PC-3 (cell line): ENCODE measurements around the gene LDOC1. TPM values are rescaled to one million over a fixed set of nuclear protein-coding genes. Genes with fewer than 3 reads are reported as not detected.
"Not testable (repeated sequence)": the region's sequence is repeated elsewhere in the genome, so short reads cannot be mapped to it uniquely, and the experiment has no call there.

Source experiments
- ATAC-seq: fragments of 200-7000 bp; cut with Tn5 transposase; 2 replicates; pipeline ENCODE4 v1.9.1; 2020; ENCODE audit warnings: mild to moderate bottlenecking, moderate library complexity
- BruUV-seq: library from RNA; stranded (reverse); fragments of 400-500 nt; replicated peaks from 2 replicates; lab custom pipeline; 2021; lab: Mats Ljungman, UMichigan
- CTCF ChIA-PET: fragments of 300-600 bp; sonication (Branson Sonifier 250); formaldehyde crosslinking; loops from one replicate; lab custom pipeline; 2022; ENCODE audit warnings: antibody characterized with exemption; lab: Charles Lee
- POLR2A ChIA-PET: fragments of 300-600 bp; sonication (Branson Sonifier 250); formaldehyde crosslinking; loops from one replicate; lab custom pipeline; 2022; ENCODE audit warnings: antibody characterized with exemption; ENCODE audit not compliant: unreplicated experiment; lab: Charles Lee
- DNase-seq: peaks from one replicate; pipeline ENCODE4 v3.0.0-alpha.2; 2015
- H2AFZ ChIP-seq: fragments of 300-600 bp; sonication (generic); 2 replicates; pipeline ENCODE4 v1.6.0; 2016; ENCODE audit warnings: antibody characterized with exemption, low read length
- H3F3A ChIP-seq: fragments of 300-600 bp; sonication (generic); one replicate; pipeline ENCODE4 v1.6.0; 2017; ENCODE audit warnings: antibody characterized with exemption, low read length, control low read depth, mild to moderate bottlenecking; ENCODE audit not compliant: unreplicated experiment
- H3K27ac ChIP-seq: fragments of 300-600 bp; sonication (generic); 2 replicates; pipeline ENCODE4 v1.5.1; 2016; ENCODE audit warnings: mild to moderate bottlenecking, low read length
- H3K27me3 ChIP-seq: fragments of 300-600 bp; sonication (generic); 2 replicates; pipeline ENCODE4 v1.6.1; 2016; ENCODE audit warnings: low read length, mixed read lengths
- H3K36me3 ChIP-seq: fragments of 300-600 bp; sonication (generic); 2 replicates; pipeline ENCODE4 v1.6.1; 2016; ENCODE audit warnings: low read depth, mixed run types, low read length, mixed read lengths
- H3K4me1 ChIP-seq: fragments of 300-600 bp; sonication (generic); 2 replicates; pipeline ENCODE4 v1.5.1; 2016; ENCODE audit warnings: low read length; ENCODE audit not compliant: insufficient read depth
- H3K4me2 ChIP-seq: fragments of 300-600 bp; sonication (generic); 2 replicates; pipeline ENCODE4 v1.6.0; 2016; ENCODE audit warnings: low read length
- H3K4me3 ChIP-seq: fragments of 300-600 bp; sonication (generic); 2 replicates; pipeline ENCODE4 v1.5.1; 2016; ENCODE audit warnings: mild to moderate bottlenecking, low read length, mixed read lengths
- H3K79me2 ChIP-seq: fragments of 300-600 bp; sonication (generic); 2 replicates; pipeline ENCODE4 v1.6.1; 2017; ENCODE audit warnings: low read length, mixed read lengths
- H3K9ac ChIP-seq: fragments of 300-600 bp; sonication (generic); 2 replicates; pipeline ENCODE4 v1.6.0; 2016; ENCODE audit warnings: mild to moderate bottlenecking, low read length
- H3K9me2 ChIP-seq: fragments of 300-600 bp; sonication (generic); replicated peaks from 2 replicates; pipeline ENCODE4 v1.6.1; 2016; ENCODE audit warnings: mixed run types, low read length, mixed read lengths
- H3K9me3 ChIP-seq: fragments of 300-600 bp; sonication (generic); 2 replicates; pipeline ENCODE4 v1.6.1; 2016; ENCODE audit warnings: low read length, mixed read lengths
- H4K20me1 ChIP-seq: fragments of 300-600 bp; sonication (generic); 2 replicates; pipeline ENCODE4 v1.6.1; 2016; ENCODE audit warnings: low read length, mixed read lengths
- EZH2 ChIP-seq: fragments of 300-600 bp; sonication (generic); IDR thresholded peaks from one replicate; pipeline ENCODE4 v1.6.1; 2017; ENCODE audit warnings: antibody characterized with exemption, mild to moderate bottlenecking, low read length; ENCODE audit not compliant: unreplicated experiment
- EZH2phosphoT487 ChIP-seq: fragments of 300-600 bp; sonication (generic); IDR thresholded peaks from 2 replicates; pipeline ENCODE4 v1.6.1; 2018; ENCODE audit warnings: mild to moderate bottlenecking, antibody characterized with exemption, low read length, borderline replicate concordance
- intact Hi-C: fragments of 100-400 bp; cut with micrococcal nuclease; formaldehyde crosslinking; loops from 2 replicates; pipeline ENCODE4 v1.9.0; 2023
- total RNA-seq: library from RNA; depleted of rRNA; stranded (reverse); fragments of >200 nt; gene quantifications from 2 replicates; pipeline ENCODE4 v1.2.3, GENCODE V29; 2014
- TF ChIP-seq, protein P1 (sequence below): fragments of 300-600 bp; sonication (generic); conservative IDR thresholded peaks from 2 replicates; pipeline ENCODE4 v1.5.1; 2017; ENCODE audit warnings: antibody characterized with exemption, low read depth, mild to moderate bottlenecking, low read length

Gene LDOC1
- total RNA-seq, 1 experiment from 2014 or later: 40.6 TPM

DNA sequence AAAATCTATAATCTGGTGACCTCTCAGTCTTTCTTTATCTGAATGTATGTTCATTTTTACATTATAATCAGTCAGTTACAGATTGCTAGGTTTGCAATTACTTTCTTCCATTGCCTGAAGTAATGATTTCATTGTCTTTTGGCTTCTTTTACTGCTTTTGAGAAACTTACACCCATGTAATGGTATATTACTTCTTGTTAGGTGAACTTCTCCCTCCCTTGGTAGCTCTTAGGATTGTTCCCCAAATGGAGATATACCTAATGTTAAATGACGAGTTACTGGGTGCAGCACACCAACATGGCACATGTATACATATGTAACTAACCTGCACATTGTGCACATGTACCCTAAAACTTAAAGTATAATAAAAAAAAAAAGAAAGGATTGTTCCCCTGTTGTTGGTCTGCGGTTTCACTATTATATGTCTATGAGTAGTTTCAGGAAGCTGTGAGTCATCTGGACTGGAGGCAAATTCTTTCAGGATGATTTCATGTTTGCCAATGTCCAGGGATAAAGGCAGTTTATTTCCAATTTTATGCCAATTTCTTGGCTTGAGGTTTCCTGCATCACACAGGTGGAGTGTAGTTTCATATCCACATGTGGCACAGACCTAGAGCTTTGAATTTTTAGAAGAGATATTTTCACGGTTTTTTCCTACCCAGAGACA lies 43.5 kb upstream of the LDOC1 start:
- H3K27me3 ChIP-seq: no peaks in the 10 kb centered on the region
- no peaks in the 10 kb centered on the region for H3F3A ChIP-seq
- DNase-seq (peak; percentile 92), ATAC-seq (peak; percentile 72)
- H3K4me3 ChIP-seq: no peak overlapping the region; the same call in 1 of the 2 replicates
- H3K9me3 ChIP-seq: no peaks in the 10 kb centered on the region
- peak overlapping the region; percentile 66 for H3K4me2 ChIP-seq
- no peak overlapping the region for H2AFZ ChIP-seq
- CTCF ChIA-PET: interaction anchor here (0.6 kb wide), 1 partner anchor 455 kb away, joined by 3 read pairs; no protein-coding TSS in a partner anchor
- no peaks in the 10 kb centered on the region for H3K9me2 ChIP-seq
- TF ChIP-seq, protein P1, sequence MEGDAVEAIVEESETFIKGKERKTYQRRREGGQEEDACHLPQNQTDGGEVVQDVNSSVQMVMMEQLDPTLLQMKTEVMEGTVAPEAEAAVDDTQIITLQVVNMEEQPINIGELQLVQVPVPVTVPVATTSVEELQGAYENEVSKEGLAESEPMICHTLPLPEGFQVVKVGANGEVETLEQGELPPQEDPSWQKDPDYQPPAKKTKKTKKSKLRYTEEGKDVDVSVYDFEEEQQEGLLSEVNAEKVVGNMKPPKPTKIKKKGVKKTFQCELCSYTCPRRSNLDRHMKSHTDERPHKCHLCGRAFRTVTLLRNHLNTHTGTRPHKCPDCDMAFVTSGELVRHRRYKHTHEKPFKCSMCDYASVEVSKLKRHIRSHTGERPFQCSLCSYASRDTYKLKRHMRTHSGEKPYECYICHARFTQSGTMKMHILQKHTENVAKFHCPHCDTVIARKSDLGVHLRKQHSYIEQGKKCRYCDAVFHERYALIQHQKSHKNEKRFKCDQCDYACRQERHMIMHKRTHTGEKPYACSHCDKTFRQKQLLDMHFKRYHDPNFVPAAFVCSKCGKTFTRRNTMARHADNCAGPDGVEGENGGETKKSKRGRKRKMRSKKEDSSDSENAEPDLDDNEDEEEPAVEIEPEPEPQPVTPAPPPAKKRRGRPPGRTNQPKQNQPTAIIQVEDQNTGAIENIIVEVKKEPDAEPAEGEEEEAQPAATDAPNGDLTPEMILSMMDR: no peak
- no peak for TF ChIP-seq EZH2phosphoT487
- no peak for TF ChIP-seq EZH2
- no TSS peak for BruUV-seq
- intact Hi-C loops: loop anchor here (2.0 to 5.0 kb wide), 3 partner anchors 44 to 422 kb away; partner anchors contain the start of gene LDOC1
- H3K79me2 ChIP-seq: no peaks in the 10 kb centered on the region
- peak overlapping the region; percentile 93 for H3K27ac ChIP-seq
- peak overlapping the region; percentile 57 for H3K9ac ChIP-seq
- peaks cover 34% of the 10 kb centered on the region for H3K4me1 ChIP-seq
- H4K20me1 ChIP-seq: no peaks in the 10 kb centered on the region
- POLR2A ChIA-PET: interaction anchor here (0.6 kb wide), 1 partner anchor 44 kb away, joined by 4 read pairs; no protein-coding TSS in a partner anchor
- no peaks in the 10 kb centered on the region for H3K36me3 ChIP-seq

- H3K9me3 ChIP-seq: no peaks in the 10 kb centered on the region
- no TSS peak for BruUV-seq
- peaks cover 8% of the 10 kb centered on the region for H3K4me1 ChIP-seq
- H3K9ac ChIP-seq: no peak overlapping the region
- H3K4me3 ChIP-seq: no peak overlapping the region
- H3F3A ChIP-seq: no peaks in the 10 kb centered on the region
- no peaks in the 10 kb centered on the region for H3K79me2 ChIP-seq
- ATAC-seq (no peak), DNase-seq (no peak)
- TF ChIP-seq EZH2: no peak
- TF ChIP-seq, protein P1: no peak
- no peak for TF ChIP-seq EZH2phosphoT487
- H3K27me3 ChIP-seq: no peaks in the 10 kb centered on the region
- intact Hi-C loops: no loop called here
- no peaks in the 10 kb centered on the region for H4K20me1 ChIP-seq
- no peaks in the 10 kb centered on the region for H3K36me3 ChIP-seq
- no peaks in the 10 kb centered on the region for H3K9me2 ChIP-seq
- no peak overlapping the region for H2AFZ ChIP-seq
- ChIA-PET CTCF (no interaction called here), POLR2A (no interaction called here)
- no peak overlapping the region for H3K27ac ChIP-seq
- no peak overlapping the region for H3K4me2 ChIP-seq
Observed at GRCh38 chrX:141214196-141214595, 37.3 kb upstream of the LDOC1 start.

GRCh38 chrX:141201962-141202361 lies 25.0 kb upstream of the LDOC1 start:
- H3K9ac ChIP-seq: no peak overlapping the region
- no peaks in the 10 kb centered on the region for H3K4me1 ChIP-seq
- H3K27ac ChIP-seq: no peak overlapping the region
- CTCF ChIA-PET: no interaction called here
- no peaks in the 10 kb centered on the region for H3K36me3 ChIP-seq
- no peaks in the 10 kb centered on the region for H3K9me2 ChIP-seq
- no peak overlapping the region for H3K4me2 ChIP-seq
- ATAC-seq (no peak), DNase-seq (no peak)
- TF ChIP-seq EZH2phosphoT487 (no peak), EZH2 (no peak)
- TF ChIP-seq, protein P1: no peak
- BruUV-seq: no TSS peak
- no peaks in the 10 kb centered on the region for H4K20me1 ChIP-seq
- H3K9me3 ChIP-seq: no peaks in the 10 kb centered on the region
- H3F3A ChIP-seq: no peaks in the 10 kb centered on the region
- no peaks in the 10 kb centered on the region for H3K27me3 ChIP-seq
- no peak overlapping the region for H3K4me3 ChIP-seq
- H2AFZ ChIP-seq: no peak overlapping the region
- H3K79me2 ChIP-seq: no peaks in the 10 kb centered on the region
- POLR2A ChIA-PET: no interaction called here
- intact Hi-C loops: no loop called here

DNA sequence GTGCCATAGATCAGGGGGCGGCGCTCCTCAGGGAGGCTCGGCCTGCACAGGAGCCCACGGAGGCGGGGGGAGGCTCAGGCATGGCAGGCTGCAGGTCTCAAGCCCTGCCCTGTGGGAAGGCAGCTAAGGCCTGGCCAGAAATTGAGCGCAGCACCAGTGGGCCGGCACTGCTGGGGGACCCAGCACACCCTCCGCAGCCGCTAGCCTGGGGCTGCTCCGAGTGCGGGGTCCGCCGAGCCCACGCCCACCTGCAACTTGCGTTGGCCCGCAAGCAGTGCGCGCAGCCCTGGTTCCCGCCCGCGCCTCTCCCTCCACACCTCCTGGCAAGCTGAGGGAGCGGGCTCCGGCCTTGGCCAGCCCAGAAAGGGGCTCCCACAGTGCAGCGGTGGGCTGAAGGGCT lies 11.6 kb upstream of the LDOC1 start:
- ATAC-seq, H3K9me3 ChIP-seq, H3F3A ChIP-seq, H3K4me3 ChIP-seq, H3K79me2 ChIP-seq, intact Hi-C loops, H3K9ac ChIP-seq, CTCF ChIA-PET, H3K27ac ChIP-seq, H3K4me1 ChIP-seq, H3K36me3 ChIP-seq, H3K9me2 ChIP-seq, H2AFZ ChIP-seq, BruUV-seq, DNase-seq, H3K27me3 ChIP-seq, H3K4me2 ChIP-seq, H4K20me1 ChIP-seq, POLR2A ChIA-PET: not testable (repeated sequence)
